Prostate gland (tissue), 2 donors: ENCODE data around the gene MAGI2. TPM values are rescaled to one million over a fixed set of nuclear protein-coding genes. Genes with fewer than 3 reads are reported as not detected.

Source experiments
- DNase-seq: peaks from one replicate; pipeline ENCODE4 v3.0.0-alpha.2; 2019; ENCODE audit warnings: low spot score
- H3K27ac ChIP-seq, 2 donors: fragments of 200-600 bp; sonication (generic); 2 replicates each; pipeline ENCODE4 v1.5.1; 2017 to 2019
- H3K27me3 ChIP-seq: fragments of 200-600 bp; sonication (generic); replicated peaks from 2 replicates; pipeline ENCODE4 v1.5.1; 2019; ENCODE audit not compliant: insufficient read depth
- H3K36me3 ChIP-seq, 2 donors: fragments of 200-600 bp; sonication (generic); 1 replicate in 1 of 2; 2 replicates in 1 of 2; pipeline versions ENCODE4 v1.5.1 to v1.8.1; 2017 to 2019
- H3K4me1 ChIP-seq: fragments of 200-600 bp; sonication (generic); replicated peaks from 2 replicates; pipeline ENCODE4 v1.5.1; 2019
- H3K4me3 ChIP-seq, 2 donors: fragments of 200-600 bp; sonication (generic); 2 replicates each; pipeline ENCODE4 v1.5.1; 2017 to 2019
- H3K9me3 ChIP-seq: fragments of 200-600 bp; sonication (generic); 2 replicates; pipeline ENCODE4 v1.5.1; 2017
- POLR2A ChIP-seq: fragments of 450-650 bp; IDR thresholded peaks from one replicate; pipeline ENCODE4 v1.6.1; 2016; ENCODE audit warnings: antibody characterized with exemption, mild to moderate bottlenecking
- POLR2AphosphoS5 ChIP-seq: sonication (generic); formaldehyde crosslinking; IDR thresholded peaks from one replicate; pipeline ENCODE4 v1.6.1; 2017; ENCODE audit warnings: antibody characterized with exemption
- WGBS: methylation state at CpG from one replicate; pipeline ENCODE4 v1.1.5; 2018; 5-methylcytosine and 5-hydroxymethylcytosine counted together
- intact Hi-C: fragments of 100-400 bp; cut with DNase I; formaldehyde crosslinking; loops from one replicate; pipeline ENCODE4 v1.14.2; 2022
- total RNA-seq, 2 donors: library from RNA; depleted of rRNA; stranded (reverse); fragments of >200 nt; gene quantifications; one replicate each; pipeline ENCODE4 v1.1.0, GENCODE V29; 2016
- TF ChIP-seq, protein P1 (sequence below), 4 experiments: fragments of 200-600 bp in 2 of 4; fragments of 450-650 bp in 2 of 4; sonication (generic) in 2 of 4; IDR thresholded peaks; 1 replicate in 3 of 4; 2 replicates in 1 of 4; pipeline ENCODE4 v1.5.1; 2016 to 2019; ENCODE audit warnings: antibody characterized with exemption in 4 of 4, mild to moderate bottlenecking in 2 of 4, moderate library complexity in 2 of 4

The MAGI2 gene
- total RNA-seq, 2 donors from 2014 or later = 27.1 to 31.3 TPM

DNA sequence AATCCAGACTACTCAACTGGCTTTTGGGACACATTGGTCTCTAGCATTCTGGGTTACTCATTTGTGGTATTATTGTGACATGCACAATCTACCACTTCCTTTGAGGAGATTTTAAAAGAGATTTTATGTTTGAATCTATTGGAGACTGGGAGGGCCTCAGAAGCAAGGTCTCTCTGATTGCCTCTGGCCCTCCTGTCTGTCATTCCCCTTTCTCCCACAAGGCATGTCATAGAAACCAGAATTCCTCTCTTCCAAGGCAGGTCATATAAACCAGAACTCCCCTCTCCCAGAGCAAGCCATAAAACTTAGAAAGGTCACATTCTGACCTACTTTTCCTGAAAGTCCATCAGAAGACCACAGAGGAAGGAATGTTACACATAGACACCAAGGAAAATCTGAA is 877.2 kb downstream of the MAGI2 start:
- no peak for DNase-seq
- Histone ChIP-seq H3K4me3 (no peak overlapping the region), H3K4me1 (no peaks in the 10 kb centered on the region), H3K9me3 (no peaks in the 10 kb centered on the region), H3K27me3 (no peaks in the 10 kb centered on the region), H3K36me3 (no peaks in the 10 kb centered on the region), H3K27ac (no peak overlapping the region)
- TF ChIP-seq, protein P1, sequence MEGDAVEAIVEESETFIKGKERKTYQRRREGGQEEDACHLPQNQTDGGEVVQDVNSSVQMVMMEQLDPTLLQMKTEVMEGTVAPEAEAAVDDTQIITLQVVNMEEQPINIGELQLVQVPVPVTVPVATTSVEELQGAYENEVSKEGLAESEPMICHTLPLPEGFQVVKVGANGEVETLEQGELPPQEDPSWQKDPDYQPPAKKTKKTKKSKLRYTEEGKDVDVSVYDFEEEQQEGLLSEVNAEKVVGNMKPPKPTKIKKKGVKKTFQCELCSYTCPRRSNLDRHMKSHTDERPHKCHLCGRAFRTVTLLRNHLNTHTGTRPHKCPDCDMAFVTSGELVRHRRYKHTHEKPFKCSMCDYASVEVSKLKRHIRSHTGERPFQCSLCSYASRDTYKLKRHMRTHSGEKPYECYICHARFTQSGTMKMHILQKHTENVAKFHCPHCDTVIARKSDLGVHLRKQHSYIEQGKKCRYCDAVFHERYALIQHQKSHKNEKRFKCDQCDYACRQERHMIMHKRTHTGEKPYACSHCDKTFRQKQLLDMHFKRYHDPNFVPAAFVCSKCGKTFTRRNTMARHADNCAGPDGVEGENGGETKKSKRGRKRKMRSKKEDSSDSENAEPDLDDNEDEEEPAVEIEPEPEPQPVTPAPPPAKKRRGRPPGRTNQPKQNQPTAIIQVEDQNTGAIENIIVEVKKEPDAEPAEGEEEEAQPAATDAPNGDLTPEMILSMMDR (IDR thresholded peaks at IDR 0.05) = no peak
- TF ChIP-seq POLR2AphosphoS5 = no peak
- TF ChIP-seq POLR2A = no peak
- intact Hi-C loops = no loop called here

DNA sequence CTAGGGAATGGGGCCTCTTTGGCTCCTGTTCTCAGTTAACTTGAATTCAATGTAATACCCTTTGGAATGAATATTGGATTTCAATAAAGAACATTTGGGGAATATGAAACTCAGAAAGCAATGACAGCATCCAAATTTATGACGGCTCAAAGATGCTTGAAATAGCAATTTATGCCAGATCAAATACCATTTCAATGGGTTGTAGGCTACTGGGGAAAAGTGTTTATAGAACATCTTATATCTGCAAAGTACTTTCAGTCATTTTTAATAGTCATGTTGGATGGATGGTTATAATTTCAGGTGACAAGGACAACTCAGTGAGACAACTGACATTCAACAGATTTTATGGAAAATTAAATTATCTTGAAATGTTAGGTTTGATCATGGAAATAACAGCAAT is 882.2 kb downstream of the MAGI2 start:
- TF ChIP-seq, protein P1 (IDR thresholded peaks at IDR 0.05) = no peak
- TF ChIP-seq POLR2A (no peak), POLR2AphosphoS5 (no peak)
- intact Hi-C loops = no loop called here
- no peaks in the 10 kb centered on the region for H3K36me3 ChIP-seq

DNA sequence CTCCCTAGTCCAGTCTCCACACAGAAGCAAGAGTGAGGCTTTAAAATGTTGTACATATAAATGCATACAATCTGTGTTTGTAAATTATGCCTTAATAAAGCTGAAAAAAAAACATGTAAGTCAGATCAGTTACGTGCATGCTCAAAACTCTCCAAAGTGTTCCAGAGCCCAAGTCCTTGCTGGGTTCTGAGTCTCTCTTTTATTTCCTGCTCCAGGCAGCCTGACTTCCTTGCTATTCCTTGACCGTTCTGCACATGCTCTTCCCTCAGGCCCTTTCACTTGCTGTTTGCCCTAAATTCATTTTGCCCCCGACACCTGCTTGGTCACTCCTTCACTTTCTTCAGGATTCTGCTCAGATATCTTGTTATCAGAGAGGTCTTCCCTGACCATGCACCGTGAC is 884.8 kb downstream of the MAGI2 start:
- no peaks in the 10 kb centered on the region for H3K9me3 ChIP-seq
- WGBS = 80% methylated on average over 4 of the region's 4 CpGs
- intact Hi-C loops = no loop called here
- H3K36me3 ChIP-seq = no peaks in the 10 kb centered on the region
- H3K4me1 ChIP-seq = no peaks in the 10 kb centered on the region
- no peaks in the 10 kb centered on the region for H3K27me3 ChIP-seq
- no peak overlapping the region for H3K27ac ChIP-seq
- no peak overlapping the region for H3K4me3 ChIP-seq
- no peak for TF ChIP-seq POLR2AphosphoS5
- TF ChIP-seq, protein P1 (IDR thresholded peaks at IDR 0.05) = no peak
- TF ChIP-seq POLR2A = no peak
- DNase-seq = no peak

More for the DNA sequence above, 882.2 kb downstream of the MAGI2 start:
- no peaks in the 10 kb centered on the region for H3K27me3 ChIP-seq
- WGBS = 33% methylated on average over 1 of the region's 1 CpG
- no peak overlapping the region for H3K27ac ChIP-seq
- no peaks in the 10 kb centered on the region for H3K9me3 ChIP-seq
- no peak overlapping the region for H3K4me3 ChIP-seq
- H3K4me1 ChIP-seq = no peaks in the 10 kb centered on the region
- DNase-seq = no peak

DNA sequence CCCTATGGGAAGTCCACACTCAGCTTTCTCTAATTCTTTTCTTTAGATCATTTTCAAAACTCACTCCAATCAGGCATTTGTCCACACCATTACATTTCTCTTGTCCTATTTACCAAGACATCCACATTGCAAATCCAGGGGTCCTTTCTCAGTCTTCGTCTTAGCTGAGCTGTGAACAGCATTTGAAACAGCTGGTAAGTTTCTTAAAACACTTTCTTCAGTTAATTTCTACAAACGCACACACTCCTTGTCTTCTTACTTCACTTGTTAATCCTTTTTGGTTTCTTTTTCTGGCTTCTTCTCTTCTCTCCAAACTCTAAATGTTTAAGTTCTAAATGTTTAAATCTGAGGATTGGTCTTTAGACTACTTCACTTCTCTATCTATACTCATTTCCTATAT is 885.6 kb downstream of the MAGI2 start:
- no peak for DNase-seq
- 77% methylated on average over 2 of the region's 2 CpGs for WGBS
- no peaks in the 10 kb centered on the region for H3K27me3 ChIP-seq
- H3K27ac ChIP-seq = no peak overlapping the region
- H3K4me1 ChIP-seq = no peaks in the 10 kb centered on the region
- H3K36me3 ChIP-seq = no peaks in the 10 kb centered on the region
- intact Hi-C loops = no loop called here
- no peaks in the 10 kb centered on the region for H3K9me3 ChIP-seq
- TF ChIP-seq POLR2A (no peak), POLR2AphosphoS5 (no peak)
- TF ChIP-seq, protein P1 (IDR thresholded peaks at IDR 0.05) = no peak
- no peak overlapping the region for H3K4me3 ChIP-seq

DNA sequence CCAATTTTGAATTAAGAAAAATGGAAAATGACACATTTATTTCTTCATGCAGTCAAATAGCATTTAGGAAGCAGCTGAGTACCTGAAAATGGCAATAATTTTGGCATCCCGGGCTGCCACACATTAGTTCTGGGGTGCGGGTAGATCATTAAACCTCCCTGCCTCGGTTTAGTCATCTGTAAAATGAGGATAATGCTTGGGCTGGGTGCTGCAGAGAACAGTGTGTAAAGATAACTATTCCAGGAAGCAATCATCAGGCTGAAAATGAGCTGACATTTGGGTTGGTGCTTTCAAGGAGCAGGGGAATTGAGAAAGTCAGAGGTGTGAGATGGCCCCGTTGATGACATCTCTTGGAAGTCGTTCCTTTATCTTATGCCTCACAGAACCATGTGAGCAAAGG is 887.7 kb downstream of the MAGI2 start:
- Histone ChIP-seq H3K36me3 (no peaks in the 10 kb centered on the region), H3K4me1 (no peaks in the 10 kb centered on the region), H3K27ac (no peak overlapping the region), H3K27me3 (no peaks in the 10 kb centered on the region), H3K9me3 (no peaks in the 10 kb centered on the region), H3K4me3 (no peak overlapping the region)
- WGBS = 77% methylated on average over 5 of the region's 5 CpGs
- no peak for DNase-seq
- TF ChIP-seq, protein P1 (IDR thresholded peaks at IDR 0.05) = no peak
- TF ChIP-seq POLR2A (no peak), POLR2AphosphoS5 (no peak)
- intact Hi-C loops = no loop called here
